Measurements from ENCODE around the gene U2AF1L4.
A peak's percentile ranks its signal among the peaks of the same experiment; 100 is the strongest.

The U2AF1L4 gene

DNA sequence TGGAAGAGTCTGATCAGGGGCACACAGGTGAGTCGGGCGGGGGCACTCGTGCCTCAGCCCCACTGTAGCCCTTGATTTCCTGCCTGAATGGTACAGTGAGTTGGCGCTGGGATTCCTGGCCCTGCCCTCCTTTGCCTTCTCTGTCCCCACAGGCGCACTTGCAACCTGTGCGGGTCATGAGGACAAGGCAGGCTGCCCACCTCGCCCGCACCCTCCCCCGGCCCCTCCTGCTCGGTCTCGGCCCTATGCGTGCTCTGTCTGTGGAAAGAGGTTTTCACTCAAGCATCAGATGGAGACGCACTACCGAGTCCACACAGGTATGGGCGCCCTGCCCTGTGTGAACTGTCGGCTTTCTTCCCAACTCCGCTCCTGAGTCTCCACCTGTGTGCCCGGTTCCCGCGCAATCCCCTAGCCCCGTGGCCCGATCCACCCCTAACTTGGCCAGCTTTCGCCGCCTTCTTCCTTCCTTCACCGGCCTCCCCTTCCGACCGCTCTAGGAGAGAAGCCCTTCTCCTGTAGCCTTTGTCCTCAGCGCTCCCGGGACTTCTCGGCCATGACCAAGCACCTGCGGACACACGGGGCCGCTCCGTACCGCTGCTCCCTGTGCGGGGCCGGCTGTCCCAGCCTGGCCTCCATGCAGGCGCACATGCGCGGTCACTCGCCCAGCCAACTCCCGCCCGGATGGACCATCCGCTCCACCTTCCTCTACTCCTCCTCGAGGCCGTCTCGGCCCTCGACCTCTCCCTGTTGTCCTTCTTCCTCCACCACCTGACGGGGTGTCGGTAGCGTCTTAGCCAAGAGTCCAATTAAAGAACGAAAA is 29.0 kb downstream of the U2AF1L4 start:
- Histone ChIP-seq H3K36me3 (ENCODE audit: control insufficient read depth, low read length) (peaks cover 15% of the 10 kb centered on the region), H3K4me2 (ENCODE audit: low read length) (peak overlapping the region; percentile 77), H3K4me3 (ENCODE audit: low read length) (peak overlapping the region; percentile 89), H3K79me2 (ENCODE audit: control insufficient read depth, low read length) (peaks cover 34% of the 10 kb centered on the region), H3K9me3 (ENCODE audit: control insufficient read depth, insufficient read depth, low read length) (no peaks in the 10 kb centered on the region), H3K4me1 (ENCODE audit: control insufficient read depth, low read length) (peaks cover 39% of the 10 kb centered on the region), H3K9me2 (replicated peaks; ENCODE audit: control insufficient read depth, low read length) (no peaks in the 10 kb centered on the region), H4K20me1 (ENCODE audit: control insufficient read depth, insufficient read depth, low read depth, low read length) (peaks cover 10% of the 10 kb centered on the region; the same call in 1 of the 2 replicates), H3F3A (ENCODE audit: control insufficient read depth, insufficient read depth) (no peaks in the 10 kb centered on the region), H3K27me3 (ENCODE audit: control insufficient read depth, low read length) (peaks cover 7% of the 10 kb centered on the region), H3K27ac (ENCODE audit: low read depth, low read length) (peak overlapping the region; percentile 9; the same call in 1 of the 2 replicates)
- no peak for TF ChIP-seq EZH2phosphoT487 (IDR thresholded peaks at IDR 0.05; ENCODE audit: borderline replicate concordance, low read length)
- TF ChIP-seq, protein P1, sequence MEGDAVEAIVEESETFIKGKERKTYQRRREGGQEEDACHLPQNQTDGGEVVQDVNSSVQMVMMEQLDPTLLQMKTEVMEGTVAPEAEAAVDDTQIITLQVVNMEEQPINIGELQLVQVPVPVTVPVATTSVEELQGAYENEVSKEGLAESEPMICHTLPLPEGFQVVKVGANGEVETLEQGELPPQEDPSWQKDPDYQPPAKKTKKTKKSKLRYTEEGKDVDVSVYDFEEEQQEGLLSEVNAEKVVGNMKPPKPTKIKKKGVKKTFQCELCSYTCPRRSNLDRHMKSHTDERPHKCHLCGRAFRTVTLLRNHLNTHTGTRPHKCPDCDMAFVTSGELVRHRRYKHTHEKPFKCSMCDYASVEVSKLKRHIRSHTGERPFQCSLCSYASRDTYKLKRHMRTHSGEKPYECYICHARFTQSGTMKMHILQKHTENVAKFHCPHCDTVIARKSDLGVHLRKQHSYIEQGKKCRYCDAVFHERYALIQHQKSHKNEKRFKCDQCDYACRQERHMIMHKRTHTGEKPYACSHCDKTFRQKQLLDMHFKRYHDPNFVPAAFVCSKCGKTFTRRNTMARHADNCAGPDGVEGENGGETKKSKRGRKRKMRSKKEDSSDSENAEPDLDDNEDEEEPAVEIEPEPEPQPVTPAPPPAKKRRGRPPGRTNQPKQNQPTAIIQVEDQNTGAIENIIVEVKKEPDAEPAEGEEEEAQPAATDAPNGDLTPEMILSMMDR (IDR thresholded peaks at IDR 0.05; ENCODE audit: low read depth, low read length, poor library complexity, severe bottlenecking), result no peak

DNA sequence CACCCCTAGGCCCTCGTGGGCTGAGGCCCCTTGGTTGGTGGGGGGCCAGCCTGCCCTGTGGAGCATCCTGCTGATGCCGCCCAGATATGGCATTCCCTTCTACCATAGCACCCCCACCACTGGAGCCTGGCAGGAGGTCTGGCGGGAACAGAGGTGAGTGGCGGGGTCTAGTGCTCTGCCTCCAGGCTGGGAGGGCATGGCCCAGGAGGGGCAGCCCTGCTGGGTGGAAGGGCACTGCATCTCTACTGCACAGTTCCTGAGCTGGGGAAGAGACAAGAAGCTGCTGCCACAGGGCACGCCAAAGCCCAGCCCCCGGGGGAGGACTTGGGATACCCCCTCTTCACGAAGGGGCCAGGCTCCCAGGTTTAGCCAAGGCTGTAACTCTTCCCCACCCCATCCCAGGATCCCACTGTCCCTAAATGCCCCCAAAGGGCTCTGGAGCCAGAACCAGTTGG is 29.8 kb downstream of the U2AF1L4 start:
- Histone ChIP-seq H3K36me3 (ENCODE audit: control insufficient read depth, low read length) (peaks cover 11% of the 10 kb centered on the region), H3K27ac (ENCODE audit: low read depth, low read length) (no peak overlapping the region), H4K20me1 (ENCODE audit: control insufficient read depth, insufficient read depth, low read depth, low read length) (peaks cover 10% of the 10 kb centered on the region; the same call in 1 of the 2 replicates), H3K79me2 (ENCODE audit: control insufficient read depth, low read length) (peaks cover 28% of the 10 kb centered on the region), H3K4me2 (ENCODE audit: low read length) (peak overlapping the region; percentile 77), H3K9me2 (replicated peaks; ENCODE audit: control insufficient read depth, low read length) (no peaks in the 10 kb centered on the region), H3K27me3 (ENCODE audit: control insufficient read depth, low read length) (peaks cover 15% of the 10 kb centered on the region), H3K9me3 (ENCODE audit: control insufficient read depth, insufficient read depth, low read length) (no peaks in the 10 kb centered on the region), H3F3A (ENCODE audit: control insufficient read depth, insufficient read depth) (no peaks in the 10 kb centered on the region), H3K4me1 (ENCODE audit: control insufficient read depth, low read length) (peaks cover 46% of the 10 kb centered on the region), H3K4me3 (ENCODE audit: low read length) (peak overlapping the region; percentile 89)
- TF ChIP-seq, protein P1 (IDR thresholded peaks at IDR 0.05; ENCODE audit: low read depth, low read length, poor library complexity, severe bottlenecking), result no peak
- no peak for TF ChIP-seq EZH2phosphoT487 (IDR thresholded peaks at IDR 0.05; ENCODE audit: borderline replicate concordance, low read length)

DNA sequence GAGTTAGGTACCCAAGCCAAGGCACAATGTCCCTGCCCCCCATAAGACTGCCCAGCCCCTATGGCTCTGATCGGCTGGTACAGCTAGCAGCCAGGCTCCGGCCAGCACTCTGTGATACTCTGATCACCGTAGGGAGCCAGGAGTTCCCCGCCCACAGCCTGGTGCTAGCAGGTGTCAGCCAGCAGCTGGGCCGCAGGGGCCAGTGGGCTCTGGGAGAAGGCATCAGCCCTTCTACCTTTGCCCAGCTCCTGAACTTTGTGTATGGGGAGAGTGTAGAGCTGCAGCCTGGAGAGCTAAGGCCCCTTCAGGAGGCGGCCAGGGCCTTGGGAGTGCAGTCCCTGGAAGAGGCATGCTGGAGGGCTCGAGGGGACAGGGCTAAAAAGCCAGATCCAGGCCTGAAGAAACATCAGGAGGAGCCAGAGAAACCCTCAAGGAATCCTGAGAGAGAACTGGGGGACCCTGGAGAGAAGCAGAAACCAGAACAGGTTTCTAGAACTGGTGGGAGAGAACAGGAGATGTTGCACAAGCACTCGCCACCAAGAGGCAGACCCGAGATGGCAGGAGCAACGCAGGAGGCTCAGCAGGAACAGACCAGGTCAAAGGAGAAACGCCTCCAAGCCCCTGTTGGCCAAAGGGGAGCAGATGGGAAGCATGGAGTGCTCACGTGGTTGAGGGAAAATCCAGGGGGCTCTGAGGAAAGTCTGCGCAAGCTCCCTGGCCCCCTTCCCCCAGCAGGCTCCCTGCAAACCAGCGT is 30.4 kb downstream of the U2AF1L4 start:
- H3K9me2 ChIP-seq (replicated peaks; ENCODE audit: control insufficient read depth, low read length), result no peaks in the 10 kb centered on the region
- H3F3A ChIP-seq (ENCODE audit: control insufficient read depth, insufficient read depth), result no peaks in the 10 kb centered on the region
- H4K20me1 ChIP-seq (ENCODE audit: control insufficient read depth, insufficient read depth, low read depth, low read length), result peaks cover 9% of the 10 kb centered on the region; the same call in 1 of the 2 replicates
- H3K9me3 ChIP-seq (ENCODE audit: control insufficient read depth, insufficient read depth, low read length), result no peaks in the 10 kb centered on the region
- peaks cover 5% of the 10 kb centered on the region for H3K36me3 ChIP-seq (ENCODE audit: control insufficient read depth, low read length)
- peaks cover 22% of the 10 kb centered on the region for H3K79me2 ChIP-seq (ENCODE audit: control insufficient read depth, low read length)
- no peak overlapping the region for H3K4me3 ChIP-seq (ENCODE audit: low read length)
- no peak overlapping the region for H3K27ac ChIP-seq (ENCODE audit: low read depth, low read length)
- H3K4me2 ChIP-seq (ENCODE audit: low read length), result 0 out of 2 replicates have a peak overlapping the region, but pooled peaks have one; percentile 77
- peaks cover 45% of the 10 kb centered on the region for H3K4me1 ChIP-seq (ENCODE audit: control insufficient read depth, low read length)
- peaks cover 17% of the 10 kb centered on the region for H3K27me3 ChIP-seq (ENCODE audit: control insufficient read depth, low read length)
- TF ChIP-seq EZH2phosphoT487 (IDR thresholded peaks at IDR 0.05; ENCODE audit: borderline replicate concordance, low read length), result no peak
- TF ChIP-seq, protein P1 (IDR thresholded peaks at IDR 0.05; ENCODE audit: low read depth, low read length, poor library complexity, severe bottlenecking), result no peak
